DND-41 (cell line): ENCODE results near the gene CNTN5.

Experiments
- ATAC-seq: fragments of 200-7000 bp; cut with Tn5 transposase; 3 replicates; pipeline ENCODE4 v1.9.1; 2021; ENCODE audit warnings: low read depth; ENCODE audit not compliant: insufficient read depth
- DNase-seq: peaks from one replicate; pipeline ENCODE4 v3.0.0-alpha.2; 2020
- H2AFZ ChIP-seq: 2 replicates; pipeline ENCODE4 v1.6.0; 2012; ENCODE audit warnings: low read depth, low read length
- H3K27ac ChIP-seq: 2 replicates; pipeline ENCODE4 v1.5.1; 2012; ENCODE audit warnings: low read length, inconsistent platforms
- H3K27me3 ChIP-seq: fragments of 200-600 bp; sonication (generic); 2 replicates; pipeline ENCODE4 v1.6.0; 2012; ENCODE audit warnings: low read length, mild to moderate bottlenecking, inconsistent platforms; ENCODE audit not compliant: insufficient read depth, poor library complexity
- H3K36me3 ChIP-seq: 2 replicates; pipeline ENCODE4 v1.5.1; 2012; ENCODE audit warnings: low read length, inconsistent platforms; ENCODE audit not compliant: insufficient read depth
- H3K4me1 ChIP-seq: 2 replicates; pipeline ENCODE4 v1.5.1; 2012; ENCODE audit warnings: mild to moderate bottlenecking, low read length; ENCODE audit not compliant: insufficient read depth
- H3K4me2 ChIP-seq: 2 replicates; pipeline ENCODE4 v1.6.0; 2012; ENCODE audit warnings: mild to moderate bottlenecking, moderate library complexity, low read length, inconsistent platforms; ENCODE audit not compliant: insufficient read depth
- H3K4me3 ChIP-seq, 2 experiments: fragments of 200-600 bp in 1 of 2; shearing (Covaris generic) in 1 of 2; 2 replicates each; pipeline ENCODE4 v1.5.1; 2012 to 2016; ENCODE audit warnings: inconsistent platforms in 2 of 2, low read length in 2 of 2, mild to moderate bottlenecking in 2 of 2, low read depth in 1 of 2, moderate library complexity in 1 of 2
- H3K79me2 ChIP-seq: 2 replicates; pipeline ENCODE4 v1.6.0; 2012; ENCODE audit warnings: low read length, inconsistent platforms; ENCODE audit not compliant: insufficient read depth
- H3K9ac ChIP-seq: 2 replicates; pipeline ENCODE4 v1.6.0; 2012; ENCODE audit warnings: low read depth, mild to moderate bottlenecking, inconsistent platforms, low read length, moderate library complexity
- H3K9me3 ChIP-seq: 2 replicates; pipeline ENCODE4 v1.5.1; 2012; ENCODE audit warnings: low read length, moderate library complexity, mild to moderate bottlenecking, inconsistent platforms; ENCODE audit not compliant: insufficient read depth, severe bottlenecking
- H4K20me1 ChIP-seq: 2 replicates; pipeline ENCODE4 v1.6.0; 2012; ENCODE audit warnings: low read length; ENCODE audit not compliant: insufficient read depth
- CTCF ChIP-seq: IDR thresholded peaks from 2 replicates; pipeline ENCODE4 v1.5.1; 2012; ENCODE audit warnings: borderline replicate concordance, low read length, moderate library complexity, mild to moderate bottlenecking; ENCODE audit not compliant: poor library complexity, severe bottlenecking; ENCODE audit errors: extremely low read depth
- EZH2 ChIP-seq: IDR thresholded peaks from 3 replicates; pipeline ENCODE4 v1.6.1; 2012; ENCODE audit warnings: borderline replicate concordance, low read depth, mild to moderate bottlenecking, moderate library complexity, low read length, inconsistent platforms; ENCODE audit not compliant: severe bottlenecking

Gene CNTN5

GRCh38 chr11:100105255-100105981 lies 1084.7 kb downstream of the CNTN5 start:
- Histone ChIP-seq H4K20me1 (no peaks in the 10 kb centered on the region), H3K36me3 (no peaks in the 10 kb centered on the region), H3K79me2 (no peaks in the 10 kb centered on the region), H3K4me2 (no peak overlapping the region), H3K4me1 (peaks cover 17% of the 10 kb centered on the region; the same call in 1 of the 2 replicates), H3K27me3 (no peaks in the 10 kb centered on the region), H3K4me3 (no peak overlapping the region), H2AFZ (no peak overlapping the region), H3K9ac (no peak overlapping the region), H3K9me3 (no peaks in the 10 kb centered on the region), H3K27ac (no peak overlapping the region; the same call in 1 of the 2 replicates)
- no peak for ATAC-seq
- TF ChIP-seq CTCF (no peak), EZH2 (no peak)
- no peak for DNase-seq

DNA sequence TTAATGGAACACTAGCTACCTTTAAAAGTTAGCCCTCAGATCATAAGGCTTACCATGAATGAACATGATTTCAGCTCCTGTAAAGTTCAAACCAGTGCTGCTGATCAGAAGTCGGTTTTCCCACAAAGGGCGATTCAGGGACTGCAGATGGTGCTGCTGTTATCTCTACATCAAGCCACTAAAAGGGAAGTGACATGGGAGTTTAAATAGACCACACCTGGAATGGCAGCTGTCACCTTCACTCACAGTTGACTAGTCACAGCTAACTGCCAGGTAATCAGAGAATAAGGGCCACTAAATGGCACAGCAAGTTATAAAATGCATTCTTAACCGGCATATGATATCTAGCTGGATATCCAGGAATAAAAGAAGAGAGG lies 1085.2 kb downstream of the CNTN5 start:
- H3K4me3 ChIP-seq, result no peak overlapping the region
- ATAC-seq (peak; percentile 14; the same call in 1 of the 3 replicates), DNase-seq (peak; percentile 5)
- H3K27ac ChIP-seq, result no peak overlapping the region; the same call in 1 of the 2 replicates
- no peaks in the 10 kb centered on the region for H3K36me3 ChIP-seq
- H3K4me2 ChIP-seq, result no peak overlapping the region
- H4K20me1 ChIP-seq, result no peaks in the 10 kb centered on the region
- H3K27me3 ChIP-seq, result no peaks in the 10 kb centered on the region
- H3K9ac ChIP-seq, result no peak overlapping the region
- no peaks in the 10 kb centered on the region for H3K79me2 ChIP-seq
- peaks cover 17% of the 10 kb centered on the region; the same call in 1 of the 2 replicates for H3K4me1 ChIP-seq
- H2AFZ ChIP-seq, result no peak overlapping the region
- no peaks in the 10 kb centered on the region for H3K9me3 ChIP-seq
- TF ChIP-seq EZH2 (no peak), CTCF (no peak)

DNA sequence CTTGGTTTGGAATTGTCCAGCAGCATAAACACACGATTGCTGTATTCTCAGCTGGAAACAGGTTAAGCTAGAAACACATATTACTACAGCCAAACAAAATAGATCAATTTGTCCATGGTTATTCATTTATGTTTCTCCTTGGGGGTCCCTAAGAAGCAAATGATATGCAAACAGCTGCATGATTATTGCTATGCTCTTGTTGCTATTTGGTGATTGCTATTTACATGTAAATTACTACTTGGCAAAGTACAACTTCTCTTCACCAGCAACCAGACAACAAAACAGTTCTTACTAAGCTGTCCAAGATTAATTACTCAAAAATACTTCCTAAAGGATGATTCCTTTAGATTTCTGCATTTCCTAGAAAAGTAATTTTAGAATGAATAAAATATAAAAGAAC lies 1098.4 kb downstream of the CNTN5 start:
- H3K27me3 ChIP-seq, result no peaks in the 10 kb centered on the region
- H3K4me3 ChIP-seq, result no peak overlapping the region
- no peaks in the 10 kb centered on the region for H3K36me3 ChIP-seq

More for the DNA sequence above, 1098.4 kb downstream of the CNTN5 start:
- H3K9ac ChIP-seq, result no peak overlapping the region
- no peaks in the 10 kb centered on the region for H4K20me1 ChIP-seq
- no peak for ATAC-seq
- no peak for DNase-seq
- no peak overlapping the region for H3K4me2 ChIP-seq
- H3K79me2 ChIP-seq, result no peaks in the 10 kb centered on the region
- no peak overlapping the region for H2AFZ ChIP-seq
- H3K9me3 ChIP-seq, result no peaks in the 10 kb centered on the region
- H3K4me1 ChIP-seq, result no peaks in the 10 kb centered on the region
- TF ChIP-seq CTCF (no peak), EZH2 (no peak)
- no peak overlapping the region for H3K27ac ChIP-seq
